Gastroesophageal sphincter (tissue), 3 donors: ENCODE measurements around the gene LRRTM4.

ENCODE experiments used
- CTCF ChIP-seq, 4 experiments: fragments of 200-600 bp in 2 of 4; fragments of 450-650 bp in 2 of 4; sonication (generic) in 1 of 4; IDR thresholded peaks; one replicate each; pipeline ENCODE4 v1.5.1; 2017 to 2019; ENCODE audit warnings: antibody characterized with exemption in 4 of 4, mild to moderate bottlenecking in 2 of 4, moderate library complexity in 2 of 4
- EP300 ChIP-seq: sonication (generic); formaldehyde crosslinking; IDR thresholded peaks from one replicate; pipeline ENCODE4 v1.6.1; 2017; ENCODE audit warnings: antibody characterized with exemption, mild to moderate bottlenecking
- POLR2A ChIP-seq, 2 donors: fragments of 450-650 bp; IDR thresholded peaks; one replicate each; pipeline ENCODE4 v1.6.1; 2017; ENCODE audit warnings: antibody characterized with exemption in 2 of 2, mild to moderate bottlenecking in 2 of 2, moderate library complexity in 1 of 2
- POLR2AphosphoS5 ChIP-seq: sonication (generic); formaldehyde crosslinking; IDR thresholded peaks from one replicate; pipeline ENCODE4 v1.6.1; 2017; ENCODE audit warnings: antibody characterized with exemption

DNA sequence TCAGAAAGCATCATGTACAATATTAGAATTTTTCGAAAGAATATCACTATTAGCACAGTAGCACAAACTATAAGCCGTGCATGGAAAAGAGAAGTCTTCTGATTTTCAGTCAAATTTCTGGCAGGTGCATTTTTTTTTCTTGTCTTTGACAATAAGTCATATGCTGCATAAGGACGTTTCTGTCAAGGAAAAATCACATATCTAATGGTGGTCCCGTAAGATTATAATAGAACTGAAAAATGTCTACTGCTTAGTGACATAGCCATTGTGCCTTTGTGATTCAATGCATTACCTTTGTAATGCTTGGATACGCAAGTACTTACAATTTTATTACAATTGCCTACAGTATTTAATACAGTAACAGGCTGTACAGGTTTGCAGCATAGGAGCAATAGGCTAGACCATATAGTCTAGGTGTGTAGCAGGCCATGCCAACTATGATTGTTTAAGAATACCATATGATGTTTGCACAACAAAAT is 329.3 kb downstream of the LRRTM4 start:
- TF ChIP-seq CTCF (IDR thresholded peaks at IDR 0.05) (no peak), EP300 (no peak), POLR2AphosphoS5 (no peak), POLR2A (IDR thresholded peaks at IDR 0.05) (no peak)
